HepG2 (cell line): Measurements from ENCODE around the gene CAPN9. TPM values are rescaled to one million over a fixed set of nuclear protein-coding genes. Genes with fewer than 3 reads are reported as not detected.

Experiments used
- ARNT ChIP-seq: fragments of 450-650 bp; IDR thresholded peaks from 2 replicates; pipeline ENCODE4 v1.6.1; 2017
- ARNTL ChIP-seq: sonication (generic); formaldehyde crosslinking; IDR thresholded peaks from 2 replicates; pipeline ENCODE4 v1.4.0; 2020; ENCODE audit warnings: mild to moderate bottlenecking, missing genetic modification reagents
- NFE2L2 ChIP-seq: fragments of 150-350 bp; IDR thresholded peaks from 2 replicates; pipeline ENCODE4 v1.6.1; 2014; ENCODE audit warnings: low read length
- NFKB2 ChIP-seq: sonication (generic); formaldehyde crosslinking; IDR thresholded peaks from 2 replicates; pipeline ENCODE4 v1.4.0; 2020; ENCODE audit warnings: missing genetic modification reagents, borderline replicate concordance
- ZEB1 ChIP-seq: IDR thresholded peaks from 2 replicates; pipeline ENCODE4 v1.6.1; 2012; ENCODE audit warnings: mild to moderate bottlenecking, low read depth, inconsistent platforms; ENCODE audit not compliant: insufficient replicate concordance
- ZNF510 ChIP-seq: sonication (generic); formaldehyde crosslinking; IDR thresholded peaks from 2 replicates; pipeline ENCODE4 v1.4.0; 2020; ENCODE audit warnings: low read depth, mild to moderate bottlenecking, missing genetic modification reagents
- ZSCAN20 ChIP-seq: sonication (generic); formaldehyde crosslinking; IDR thresholded peaks from 2 replicates; pipeline ENCODE4 v1.4.0; 2020; ENCODE audit warnings: missing genetic modification reagents, mild to moderate bottlenecking, borderline replicate concordance
- polyA plus RNA-seq, 8 experiments: library from polyadenylated mRNA; depleted of rRNA in 3 of 8; stranded (reverse) in 7 of 8; unstranded in 1 of 8; fragments of >200 nt; fragmentation: Illumina TruSeq in 4 of 8; extraction: Trizol in 4 of 8; gene quantifications; 2 replicates each; pipeline versions ENCODE4 v1.2.1 to v1.2.3, GENCODE V29; 2011 to 2016; ENCODE audit warnings: low read depth in 4 of 8, missing spikeins in 1 of 8, mixed read lengths in 1 of 8; ENCODE audit not compliant: insufficient read depth in 1 of 8
- total RNA-seq, 5 experiments: library from RNA; depleted of rRNA; stranded (reverse); fragments of >200 nt; fragmentation: Illumina TruSeq; extraction: Trizol; gene quantifications; 2 replicates each; pipeline ENCODE4 v1.2.3, GENCODE V29; 2016; ENCODE audit warnings: low read depth in 1 of 5
- TF ChIP-seq, protein P1 (sequence below): IDR thresholded peaks from 2 replicates; pipeline ENCODE4 v1.6.1; 2016; ENCODE audit warnings: low read depth, missing genetic modification reagents, missing compliant biosample characterization
- TF ChIP-seq, protein P2 (sequence below), 2 experiments: IDR thresholded peaks; 2 replicates each; pipeline ENCODE4 v1.6.1; 2011 to 2012; ENCODE audit warnings: low read length in 2 of 2, borderline replicate concordance in 1 of 2, low read depth in 1 of 2, mild to moderate bottlenecking in 1 of 2, moderate library complexity in 1 of 2
- TF ChIP-seq, protein P3 (sequence below): sonication (generic); formaldehyde crosslinking; IDR thresholded peaks from 2 replicates; pipeline ENCODE4 v1.9.0; 2021; ENCODE audit warnings: missing genetic modification reagents, borderline replicate concordance
- TF ChIP-seq, protein P4 (sequence below): sonication (generic); formaldehyde crosslinking; IDR thresholded peaks from 2 replicates; pipeline ENCODE4 v1.8.1; 2023; ENCODE audit warnings: mild to moderate bottlenecking, inconsistent platforms, moderate library complexity, missing genetic modification reagents, borderline replicate concordance

The CAPN9 gene
- total and polyA plus RNA-seq, 2 of the 13 experiments (the other 11 are each of a cell fraction or from before 2014, with no cell fraction given) = 0.04 to 0.31 TPM

DNA sequence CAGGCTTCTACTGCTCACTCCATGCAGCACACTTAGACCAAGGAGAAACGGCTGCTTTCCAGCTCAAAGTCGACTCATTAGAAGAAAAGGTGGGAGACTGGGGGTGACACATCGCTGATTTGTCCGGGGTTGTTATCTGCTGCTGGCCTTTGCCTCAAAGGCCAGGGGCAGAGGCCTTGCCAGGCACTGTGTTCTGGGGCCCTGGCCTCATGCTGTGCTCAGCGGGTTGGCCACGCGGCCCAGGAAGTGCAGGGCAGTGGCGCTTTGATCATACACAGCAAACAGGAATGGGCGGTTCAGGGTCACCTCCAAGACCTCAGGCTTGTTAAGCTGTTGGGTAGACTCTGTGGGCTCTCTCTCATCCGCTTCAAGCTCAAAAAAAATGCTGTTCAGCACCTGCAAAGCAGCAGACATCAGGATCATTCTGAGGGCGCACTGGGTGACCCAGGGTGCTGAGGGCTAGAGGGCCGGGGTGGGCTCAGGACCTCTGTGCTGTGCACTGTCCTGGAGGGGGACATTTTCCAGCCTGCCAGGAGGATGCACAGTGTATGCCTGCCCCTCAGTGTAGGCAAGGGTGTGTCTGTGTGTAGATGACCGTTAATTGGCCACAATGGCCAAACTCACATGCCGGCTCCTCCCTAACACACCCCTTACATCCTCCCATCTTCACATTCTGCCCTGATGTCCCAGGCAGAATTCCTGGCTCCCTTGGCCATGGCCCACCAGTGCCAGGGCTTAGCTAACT, 44.1 kb upstream of the CAPN9 start (continued):
- TF ChIP-seq, protein P1, sequence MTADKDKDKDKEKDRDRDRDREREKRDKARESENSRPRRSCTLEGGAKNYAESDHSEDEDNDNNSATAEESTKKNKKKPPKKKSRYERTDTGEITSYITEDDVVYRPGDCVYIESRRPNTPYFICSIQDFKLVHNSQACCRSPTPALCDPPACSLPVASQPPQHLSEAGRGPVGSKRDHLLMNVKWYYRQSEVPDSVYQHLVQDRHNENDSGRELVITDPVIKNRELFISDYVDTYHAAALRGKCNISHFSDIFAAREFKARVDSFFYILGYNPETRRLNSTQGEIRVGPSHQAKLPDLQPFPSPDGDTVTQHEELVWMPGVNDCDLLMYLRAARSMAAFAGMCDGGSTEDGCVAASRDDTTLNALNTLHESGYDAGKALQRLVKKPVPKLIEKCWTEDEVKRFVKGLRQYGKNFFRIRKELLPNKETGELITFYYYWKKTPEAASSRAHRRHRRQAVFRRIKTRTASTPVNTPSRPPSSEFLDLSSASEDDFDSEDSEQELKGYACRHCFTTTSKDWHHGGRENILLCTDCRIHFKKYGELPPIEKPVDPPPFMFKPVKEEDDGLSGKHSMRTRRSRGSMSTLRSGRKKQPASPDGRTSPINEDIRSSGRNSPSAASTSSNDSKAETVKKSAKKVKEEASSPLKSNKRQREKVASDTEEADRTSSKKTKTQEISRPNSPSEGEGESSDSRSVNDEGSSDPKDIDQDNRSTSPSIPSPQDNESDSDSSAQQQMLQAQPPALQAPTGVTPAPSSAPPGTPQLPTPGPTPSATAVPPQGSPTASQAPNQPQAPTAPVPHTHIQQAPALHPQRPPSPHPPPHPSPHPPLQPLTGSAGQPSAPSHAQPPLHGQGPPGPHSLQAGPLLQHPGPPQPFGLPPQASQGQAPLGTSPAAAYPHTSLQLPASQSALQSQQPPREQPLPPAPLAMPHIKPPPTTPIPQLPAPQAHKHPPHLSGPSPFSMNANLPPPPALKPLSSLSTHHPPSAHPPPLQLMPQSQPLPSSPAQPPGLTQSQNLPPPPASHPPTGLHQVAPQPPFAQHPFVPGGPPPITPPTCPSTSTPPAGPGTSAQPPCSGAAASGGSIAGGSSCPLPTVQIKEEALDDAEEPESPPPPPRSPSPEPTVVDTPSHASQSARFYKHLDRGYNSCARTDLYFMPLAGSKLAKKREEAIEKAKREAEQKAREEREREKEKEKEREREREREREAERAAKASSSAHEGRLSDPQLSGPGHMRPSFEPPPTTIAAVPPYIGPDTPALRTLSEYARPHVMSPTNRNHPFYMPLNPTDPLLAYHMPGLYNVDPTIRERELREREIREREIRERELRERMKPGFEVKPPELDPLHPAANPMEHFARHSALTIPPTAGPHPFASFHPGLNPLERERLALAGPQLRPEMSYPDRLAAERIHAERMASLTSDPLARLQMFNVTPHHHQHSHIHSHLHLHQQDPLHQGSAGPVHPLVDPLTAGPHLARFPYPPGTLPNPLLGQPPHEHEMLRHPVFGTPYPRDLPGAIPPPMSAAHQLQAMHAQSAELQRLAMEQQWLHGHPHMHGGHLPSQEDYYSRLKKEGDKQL = peak; percentile 91
- TF ChIP-seq ZNF510 (CRISPR knock-in tag) (0 out of 2 replicates have a peak, but pooled peaks have one; percentile 82), ARNT (no peak), ZEB1 (no peak), ZSCAN20 (peak; percentile 95), ARNTL (CRISPR knock-in tag) (peak; percentile 95), NFKB2 (CRISPR knock-in tag) (peak; percentile 93; the same call in 1 of the 2 replicates), NFE2L2 (no peak)
- TF ChIP-seq, protein P2, sequence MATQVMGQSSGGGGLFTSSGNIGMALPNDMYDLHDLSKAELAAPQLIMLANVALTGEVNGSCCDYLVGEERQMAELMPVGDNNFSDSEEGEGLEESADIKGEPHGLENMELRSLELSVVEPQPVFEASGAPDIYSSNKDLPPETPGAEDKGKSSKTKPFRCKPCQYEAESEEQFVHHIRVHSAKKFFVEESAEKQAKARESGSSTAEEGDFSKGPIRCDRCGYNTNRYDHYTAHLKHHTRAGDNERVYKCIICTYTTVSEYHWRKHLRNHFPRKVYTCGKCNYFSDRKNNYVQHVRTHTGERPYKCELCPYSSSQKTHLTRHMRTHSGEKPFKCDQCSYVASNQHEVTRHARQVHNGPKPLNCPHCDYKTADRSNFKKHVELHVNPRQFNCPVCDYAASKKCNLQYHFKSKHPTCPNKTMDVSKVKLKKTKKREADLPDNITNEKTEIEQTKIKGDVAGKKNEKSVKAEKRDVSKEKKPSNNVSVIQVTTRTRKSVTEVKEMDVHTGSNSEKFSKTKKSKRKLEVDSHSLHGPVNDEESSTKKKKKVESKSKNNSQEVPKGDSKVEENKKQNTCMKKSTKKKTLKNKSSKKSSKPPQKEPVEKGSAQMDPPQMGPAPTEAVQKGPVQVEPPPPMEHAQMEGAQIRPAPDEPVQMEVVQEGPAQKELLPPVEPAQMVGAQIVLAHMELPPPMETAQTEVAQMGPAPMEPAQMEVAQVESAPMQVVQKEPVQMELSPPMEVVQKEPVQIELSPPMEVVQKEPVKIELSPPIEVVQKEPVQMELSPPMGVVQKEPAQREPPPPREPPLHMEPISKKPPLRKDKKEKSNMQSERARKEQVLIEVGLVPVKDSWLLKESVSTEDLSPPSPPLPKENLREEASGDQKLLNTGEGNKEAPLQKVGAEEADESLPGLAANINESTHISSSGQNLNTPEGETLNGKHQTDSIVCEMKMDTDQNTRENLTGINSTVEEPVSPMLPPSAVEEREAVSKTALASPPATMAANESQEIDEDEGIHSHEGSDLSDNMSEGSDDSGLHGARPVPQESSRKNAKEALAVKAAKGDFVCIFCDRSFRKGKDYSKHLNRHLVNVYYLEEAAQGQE (IDR thresholded peaks at IDR 0.05; ENCODE audit: borderline replicate concordance in 1 of 2, low read depth in 1 of 2, low read length in 2 of 2) = peak in 1 of 2 experiments; percentile 43; a peak in 1 of 4 replicates
- TF ChIP-seq, protein P3, sequence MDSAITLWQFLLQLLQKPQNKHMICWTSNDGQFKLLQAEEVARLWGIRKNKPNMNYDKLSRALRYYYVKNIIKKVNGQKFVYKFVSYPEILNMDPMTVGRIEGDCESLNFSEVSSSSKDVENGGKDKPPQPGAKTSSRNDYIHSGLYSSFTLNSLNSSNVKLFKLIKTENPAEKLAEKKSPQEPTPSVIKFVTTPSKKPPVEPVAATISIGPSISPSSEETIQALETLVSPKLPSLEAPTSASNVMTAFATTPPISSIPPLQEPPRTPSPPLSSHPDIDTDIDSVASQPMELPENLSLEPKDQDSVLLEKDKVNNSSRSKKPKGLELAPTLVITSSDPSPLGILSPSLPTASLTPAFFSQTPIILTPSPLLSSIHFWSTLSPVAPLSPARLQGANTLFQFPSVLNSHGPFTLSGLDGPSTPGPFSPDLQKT = no peak
- TF ChIP-seq, protein P4, sequence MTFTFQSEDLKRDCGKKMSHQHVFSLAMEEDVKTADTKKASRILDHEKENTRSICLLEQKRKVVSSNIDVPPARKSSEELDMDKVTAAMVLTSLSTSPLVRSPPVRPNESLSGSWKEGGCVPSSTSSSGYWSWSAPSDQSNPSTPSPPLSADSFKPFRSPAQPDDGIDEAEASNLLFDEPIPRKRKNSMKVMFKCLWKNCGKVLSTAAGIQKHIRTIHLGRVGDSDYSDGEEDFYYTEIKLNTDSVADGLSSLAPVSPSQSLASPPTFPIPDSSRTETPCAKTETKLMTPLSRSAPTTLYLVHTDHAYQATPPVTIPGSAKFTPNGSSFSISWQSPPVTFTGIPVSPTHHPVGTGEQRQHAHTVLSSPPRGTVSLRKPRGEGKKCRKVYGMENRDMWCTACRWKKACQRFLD (CRISPR knock-in tag) = no peak; the same call in 1 of the 2 replicates
